GM23248 (cell line): Measurements from ENCODE around the gene PTPRF. TPM values are rescaled to one million over a fixed set of nuclear protein-coding genes. Genes with fewer than 3 reads are reported as not detected.

ENCODE experiments used
- DNase-seq: peaks from one replicate; pipeline ENCODE4 v3.0.0-alpha.2; 2015
- H2AFZ ChIP-seq: fragments of 200-600 bp; sonication (generic); 2 replicates; pipeline ENCODE4 v1.6.1; 2016; ENCODE audit warnings: antibody characterized with exemption
- H3F3A ChIP-seq: fragments of 200-600 bp; sonication (generic); 2 replicates; pipeline ENCODE4 v1.6.1; 2016; ENCODE audit warnings: mild to moderate bottlenecking, antibody characterized with exemption, mixed run types; ENCODE audit not compliant: insufficient read depth
- H3K27ac ChIP-seq: fragments of 200-600 bp; sonication (generic); 2 replicates; pipeline ENCODE4 v1.5.1; 2016; ENCODE audit warnings: mild to moderate bottlenecking
- H3K27me3 ChIP-seq: fragments of 200-600 bp; sonication (generic); replicated peaks from 2 replicates; pipeline ENCODE4 v1.6.1; 2016; ENCODE audit warnings: mild to moderate bottlenecking; ENCODE audit not compliant: insufficient read depth
- H3K36me3 ChIP-seq: fragments of 200-600 bp; sonication (generic); 2 replicates; pipeline ENCODE4 v1.6.1; 2016; ENCODE audit warnings: low read depth, mild to moderate bottlenecking
- H3K4me1 ChIP-seq: fragments of 200-600 bp; sonication (generic); 2 replicates; pipeline ENCODE4 v1.6.1; 2016; ENCODE audit warnings: mild to moderate bottlenecking; ENCODE audit not compliant: insufficient read depth
- H3K4me2 ChIP-seq: fragments of 200-600 bp; sonication (generic); one replicate; pipeline ENCODE4 v1.6.1; 2016; ENCODE audit warnings: mild to moderate bottlenecking; ENCODE audit not compliant: unreplicated experiment
- H3K4me3 ChIP-seq: fragments of 200-600 bp; sonication (generic); 2 replicates; pipeline ENCODE4 v1.5.1; 2016; ENCODE audit warnings: mild to moderate bottlenecking
- H3K79me2 ChIP-seq: fragments of 200-600 bp; sonication (generic); 2 replicates; pipeline ENCODE4 v1.6.1; 2016; ENCODE audit warnings: mild to moderate bottlenecking; ENCODE audit not compliant: insufficient read depth
- H3K9ac ChIP-seq: fragments of 200-600 bp; sonication (generic); 2 replicates; pipeline ENCODE4 v1.6.1; 2016; ENCODE audit warnings: mild to moderate bottlenecking
- H3K9me2 ChIP-seq: fragments of 200-600 bp; sonication (generic); 2 replicates; pipeline ENCODE4 v1.6.1; 2016; ENCODE audit warnings: mixed run types, mild to moderate bottlenecking, moderate library complexity; ENCODE audit not compliant: insufficient read depth
- H3K9me3 ChIP-seq: fragments of 200-600 bp; sonication (generic); one replicate; pipeline ENCODE4 v1.6.1; 2017; ENCODE audit warnings: low read depth
- H4K20me1 ChIP-seq: fragments of 200-600 bp; sonication (generic); 2 replicates; pipeline ENCODE4 v1.6.0; 2016; ENCODE audit not compliant: insufficient read depth
- EZH2 ChIP-seq: fragments of 200-600 bp; sonication (generic); IDR thresholded peaks from 2 replicates; pipeline ENCODE4 v1.6.1; 2018; ENCODE audit warnings: antibody characterized with exemption, mild to moderate bottlenecking; ENCODE audit not compliant: insufficient read depth, poor library complexity, severe bottlenecking
- EZH2phosphoT487 ChIP-seq: fragments of 200-600 bp; sonication (generic); IDR thresholded peaks from 2 replicates; pipeline ENCODE4 v1.6.1; 2018; ENCODE audit warnings: antibody characterized with exemption, moderate library complexity, mild to moderate bottlenecking, low read depth; ENCODE audit not compliant: insufficient read depth
- WGBS, 2 experiments: methylation state at CpG; one replicate each; pipeline ENCODE4 v1.1.6; 2015 to 2017; ENCODE audit warnings: low lambda C conversion rate in 2 of 2, low coverage in 1 of 2; ENCODE audit errors: missing lambda C conversion rate in 2 of 2; 5-methylcytosine and 5-hydroxymethylcytosine counted together
- in situ Hi-C: fragments of 300-500 bp; cut with MboI; formaldehyde crosslinking; loops from 2 replicates; pipeline ENCODE4 v1.15.0; 2020
- polyA plus RNA-seq: library from polyadenylated mRNA; unstranded; fragments of >200 nt; fragmentation: Nextera tagmentation; extraction: Ambion mirVana; gene quantifications from 2 replicates; pipeline ENCODE4 v1.2.1, GENCODE V29; 2016
- total RNA-seq: library from RNA; depleted of rRNA; stranded (reverse); fragments of >200 nt; shearing (Covaris generic); gene quantifications from 2 replicates; pipeline ENCODE4 v1.2.3, GENCODE V29; 2014

PTPRF gene
- total and polyA plus RNA-seq, 2 experiments from 2014 or later, result 14.0 to 15.0 TPM

- TF ChIP-seq EZH2phosphoT487, result no peak
- no peak for TF ChIP-seq EZH2
- H4K20me1 ChIP-seq, result no peaks in the 10 kb centered on the region
- peak; percentile 21 for DNase-seq
- peak overlapping the region; percentile 49 for H3K9ac ChIP-seq
- no peaks in the 10 kb centered on the region for H3K9me2 ChIP-seq
- no peaks in the 10 kb centered on the region for H3K27me3 ChIP-seq
- H3K4me2 ChIP-seq, result peak overlapping the region; percentile 33
- H3K4me1 ChIP-seq, result peaks cover 10% of the 10 kb centered on the region
- H3K36me3 ChIP-seq, result no peaks in the 10 kb centered on the region
- in situ Hi-C loops, result no loop called here
- peak overlapping the region; percentile 35; the same call in 1 of the 2 replicates for H3K27ac ChIP-seq
- peak overlapping the region; percentile 74 for H2AFZ ChIP-seq
- no peaks in the 10 kb centered on the region for H3K9me3 ChIP-seq
- H3K79me2 ChIP-seq, result no peaks in the 10 kb centered on the region
- H3K4me3 ChIP-seq, result no peak overlapping the region
- peaks cover 5% of the 10 kb centered on the region for H3F3A ChIP-seq
- 24 to 30% methylated on average over 6 to 9 of the region's 9 CpGs for WGBS, 2 experiments
Observed at GRCh38 chr1:43557744-43558245, 27.1 kb downstream of the PTPRF start.

GRCh38 chr1:43558346-43558841 is 27.7 kb downstream of the PTPRF start:
- H3K9me3 ChIP-seq, result no peaks in the 10 kb centered on the region
- H3K27me3 ChIP-seq, result no peaks in the 10 kb centered on the region
- no peaks in the 10 kb centered on the region for H3K79me2 ChIP-seq
- H3K9me2 ChIP-seq, result no peaks in the 10 kb centered on the region
- H2AFZ ChIP-seq, result peak overlapping the region; percentile 74
- in situ Hi-C loops, result no loop called here
- peaks cover 5% of the 10 kb centered on the region for H3F3A ChIP-seq
- H4K20me1 ChIP-seq, result no peaks in the 10 kb centered on the region
- H3K4me1 ChIP-seq, result peaks cover 10% of the 10 kb centered on the region
- peak overlapping the region; percentile 35 for H3K27ac ChIP-seq
- WGBS, 2 experiments, result 1 to 2% methylated on average over 12 to 19 of the region's 21 CpGs
- TF ChIP-seq EZH2 (no peak), EZH2phosphoT487 (no peak)
- peak overlapping the region; percentile 33 for H3K4me2 ChIP-seq
- peak overlapping the region; percentile 49 for H3K9ac ChIP-seq
- DNase-seq, result peak; percentile 86
- H3K4me3 ChIP-seq, result peak overlapping the region; percentile 39
- no peaks in the 10 kb centered on the region for H3K36me3 ChIP-seq

- Histone ChIP-seq H3K9ac (no peak overlapping the region), H3K27me3 (no peaks in the 10 kb centered on the region), H3K4me1 (peaks cover 10% of the 10 kb centered on the region), H3K4me2 (no peak overlapping the region), H4K20me1 (no peaks in the 10 kb centered on the region), H3K4me3 (no peak overlapping the region), H3K9me2 (no peaks in the 10 kb centered on the region), H3F3A (peaks cover 5% of the 10 kb centered on the region), H3K36me3 (no peaks in the 10 kb centered on the region), H2AFZ (no peak overlapping the region), H3K27ac (no peak overlapping the region), H3K9me3 (no peaks in the 10 kb centered on the region), H3K79me2 (no peaks in the 10 kb centered on the region)
- 98 to 99% methylated on average over 6 of the region's 6 CpGs for WGBS, 2 experiments
- in situ Hi-C loops, result no loop called here
- no peak for TF ChIP-seq EZH2phosphoT487
- no peak for TF ChIP-seq EZH2
- DNase-seq, result no peak
Observed at GRCh38 chr1:43559714-43560113, 29.0 kb downstream of the PTPRF start.

- Histone ChIP-seq H3K36me3 (no peaks in the 10 kb centered on the region), H2AFZ (no peak overlapping the region), H3K9me2 (no peaks in the 10 kb centered on the region), H3K79me2 (no peaks in the 10 kb centered on the region), H3K9ac (no peak overlapping the region), H3F3A (no peaks in the 10 kb centered on the region; the same call in 1 of the 2 replicates), H3K27me3 (no peaks in the 10 kb centered on the region), H3K4me3 (no peak overlapping the region), H4K20me1 (no peaks in the 10 kb centered on the region), H3K4me2 (no peak overlapping the region), H3K27ac (no peak overlapping the region), H3K4me1 (peaks cover 10% of the 10 kb centered on the region), H3K9me3 (no peaks in the 10 kb centered on the region)
- TF ChIP-seq EZH2phosphoT487 (no peak), EZH2 (no peak)
- in situ Hi-C loops, result no loop called here
- DNase-seq, result no peak
- 94 to 95% methylated on average over 6 of the region's 6 CpGs for WGBS, 2 experiments
Observed at GRCh38 chr1:43560286-43560685, 29.6 kb downstream of the PTPRF start.
